ENCODE measurements around the gene LIPF.

The LIPF gene

DNA sequence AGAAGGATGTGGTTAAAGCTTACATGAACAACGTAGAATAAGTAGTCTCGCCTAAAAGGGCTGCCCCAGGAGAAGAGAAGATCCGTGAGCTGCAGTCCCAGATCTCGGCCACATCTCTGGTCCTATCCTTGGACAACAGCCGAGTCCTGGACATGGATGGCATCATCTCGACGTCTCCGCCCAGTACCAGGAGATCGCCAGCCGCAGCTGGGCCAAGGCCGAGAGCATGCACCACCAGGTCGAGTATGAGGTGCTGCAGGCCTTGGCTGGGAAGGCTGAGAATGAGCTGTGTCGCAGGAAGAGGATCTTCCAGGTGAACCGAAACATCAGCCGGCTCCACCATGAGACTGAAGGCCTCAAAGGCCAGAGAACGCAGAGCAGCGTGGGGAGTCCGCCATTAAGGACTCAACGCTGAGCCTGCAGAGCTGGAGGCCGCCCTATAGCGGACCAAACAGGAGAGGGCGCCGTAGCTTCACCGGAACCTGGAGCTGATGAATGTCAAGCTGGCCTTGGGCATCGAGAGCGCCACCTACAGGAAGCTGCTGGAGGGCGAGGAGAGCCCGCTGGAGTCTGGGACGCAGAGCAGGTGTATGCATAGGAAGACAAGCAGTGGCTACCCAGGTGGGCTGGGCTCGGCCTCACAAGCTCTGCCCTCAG, 64.0 kb downstream of the LIPF start:
- Histone ChIP-seq H3K4me2 (no peak overlapping the region), H3K36me3 (no peaks in the 10 kb centered on the region), H3K4me1 (peaks cover 0 to 7% (median 2%) of the 10 kb centered on the region in 10 experiments; a peak in 9 of 20 replicates), H3K9me3 (replicated peaks in 1 of 11) (no peaks in the 10 kb centered on the region; a peak in 1 of 22 replicates), H3K9ac (no peak overlapping the region), H4K20me1 (no peaks in the 10 kb centered on the region), H3K27me3 (0 out of 22 replicates have a peak, but pooled peaks cover 0 to 2% (median 0%) of the 10 kb centered on the region in 11 experiments), H3K4me3 (no peak overlapping the region), H3K27ac (no peak overlapping the region)
- TF ChIP-seq Cebpa-rat (IDR thresholded peaks at IDR 0.05) = no peak

Measured in BLaER1 treated with 17β-estradiol and CSF1 and Interleukin-3, amounts not matched to agents 10 nM and 100 nM (cell line).